Mesodermal cell (in vitro differentiated cells): Measurements from ENCODE around the gene PGM3.

Source experiments
- H3K27ac ChIP-seq: 2 replicates; pipeline ENCODE4 v1.7.0; 2013; ENCODE audit warnings: mild to moderate bottlenecking, low read depth, low read length, moderate library complexity; ENCODE audit not compliant: severe bottlenecking
- H3K36me3 ChIP-seq: 2 replicates; pipeline ENCODE4 v1.7.1; 2013; ENCODE audit warnings: mild to moderate bottlenecking, low read length, moderate library complexity; ENCODE audit not compliant: control insufficient read depth, insufficient read depth
- H3K4me1 ChIP-seq: one replicate; pipeline ENCODE4 v1.7.1; 2013; ENCODE audit warnings: mild to moderate bottlenecking, low read length; ENCODE audit not compliant: insufficient read depth, control insufficient read depth, poor library complexity, severe bottlenecking
- H3K4me3 ChIP-seq: 2 replicates; pipeline ENCODE4 v1.7.0; 2013; ENCODE audit warnings: low read length, control low read depth, mild to moderate bottlenecking; ENCODE audit not compliant: insufficient read depth, poor library complexity, severe bottlenecking; ENCODE audit errors: extremely low read depth
- H3K9me3 ChIP-seq: 2 replicates; pipeline ENCODE4 v1.7.1; 2013; ENCODE audit warnings: mild to moderate bottlenecking, low read length, moderate library complexity; ENCODE audit not compliant: control insufficient read depth
- WGBS, 2 experiments: methylation state at CpG; one replicate each; pipeline ENCODE4 v1.1.5; 2013; ENCODE audit warnings: missing lambda C conversion rate in 2 of 2; ENCODE audit not compliant: insufficient coverage in 2 of 2; 5-methylcytosine and 5-hydroxymethylcytosine counted together

Gene PGM3

GRCh38 chr6:83182114-83182513 is 11.0 kb downstream of the PGM3 start:
- H3K27ac ChIP-seq, result no peak overlapping the region
- WGBS, 2 experiments, result no CpG with 5 or more reads among the region's 1 CpG
- no peak overlapping the region for H3K4me3 ChIP-seq
- peaks cover 14% of the 10 kb centered on the region for H3K4me1 ChIP-seq
- H3K36me3 ChIP-seq, result peaks cover 82% of the 10 kb centered on the region
- no peaks in the 10 kb centered on the region for H3K9me3 ChIP-seq

GRCh38 chr6:83180426-83180950 is 12.6 kb downstream of the PGM3 start:
- H3K36me3 ChIP-seq, result peaks cover 83% of the 10 kb centered on the region
- peaks cover 14% of the 10 kb centered on the region for H3K4me1 ChIP-seq
- no peak overlapping the region for H3K27ac ChIP-seq
- H3K9me3 ChIP-seq, result no peaks in the 10 kb centered on the region
- no peak overlapping the region for H3K4me3 ChIP-seq

- H3K4me3 ChIP-seq, result no peak overlapping the region
- WGBS, 2 experiments, result 96 to 97% methylated on average over 4 of the region's 4 CpGs
- H3K36me3 ChIP-seq, result peaks cover 91% of the 10 kb centered on the region
- no peak overlapping the region for H3K27ac ChIP-seq
- H3K4me1 ChIP-seq, result no peaks in the 10 kb centered on the region
- no peaks in the 10 kb centered on the region for H3K9me3 ChIP-seq
Observed at GRCh38 chr6:83176246-83176645, 16.8 kb downstream of the PGM3 start.

- Histone ChIP-seq H3K36me3 (peaks cover 92% of the 10 kb centered on the region), H3K9me3 (no peaks in the 10 kb centered on the region), H3K4me3 (no peak overlapping the region), H3K4me1 (no peaks in the 10 kb centered on the region), H3K27ac (no peak overlapping the region)
- 100% methylated on average over 1 of the region's 1 CpG; no CpG with 5 or more reads in 1 of the 2 experiments for WGBS, 2 experiments
Observed at GRCh38 chr6:83169511-83169910, 23.6 kb downstream of the PGM3 start.

- H3K4me3 ChIP-seq, result no peak overlapping the region
- H3K36me3 ChIP-seq, result peaks cover 88% of the 10 kb centered on the region
- no peaks in the 10 kb centered on the region for H3K9me3 ChIP-seq
- H3K4me1 ChIP-seq, result no peaks in the 10 kb centered on the region
- H3K27ac ChIP-seq, result no peak overlapping the region
Observed at GRCh38 chr6:83169106-83169505, 24.0 kb downstream of the PGM3 start.

- H3K9me3 ChIP-seq, result no peaks in the 10 kb centered on the region
- H3K36me3 ChIP-seq, result peaks cover 86% of the 10 kb centered on the region
- H3K4me3 ChIP-seq, result no peak overlapping the region
- no CpG with 5 or more reads among the region's 1 CpG for WGBS, 2 experiments
- H3K4me1 ChIP-seq, result no peaks in the 10 kb centered on the region
- H3K27ac ChIP-seq, result no peak overlapping the region
Observed at GRCh38 chr6:83168556-83168955, 24.5 kb downstream of the PGM3 start.

GRCh38 chr6:83167726-83168278 is 25.3 kb downstream of the PGM3 start:
- H3K9me3 ChIP-seq, result no peaks in the 10 kb centered on the region
- H3K36me3 ChIP-seq, result peaks cover 79% of the 10 kb centered on the region
- 91 to 95% methylated on average over 3 to 4 of the region's 5 CpGs for WGBS, 2 experiments
- H3K4me3 ChIP-seq, result no peak overlapping the region
- no peak overlapping the region for H3K27ac ChIP-seq
- no peaks in the 10 kb centered on the region for H3K4me1 ChIP-seq

- WGBS, 2 experiments, result 94 to 100% methylated on average over 1 of the region's 1 CpG
- peaks cover 14% of the 10 kb centered on the region for H3K36me3 ChIP-seq
- no peaks in the 10 kb centered on the region for H3K4me1 ChIP-seq
- no peak overlapping the region for H3K4me3 ChIP-seq
- no peak overlapping the region for H3K27ac ChIP-seq
- no peaks in the 10 kb centered on the region for H3K9me3 ChIP-seq
Observed at GRCh38 chr6:83160167-83160566, 32.9 kb downstream of the PGM3 start.

GRCh38 chr6:83155794-83156193 is 37.3 kb downstream of the PGM3 start:
- Histone ChIP-seq H3K4me1 (no peaks in the 10 kb centered on the region), H3K4me3 (no peak overlapping the region), H3K36me3 (peaks cover 6% of the 10 kb centered on the region), H3K9me3 (no peaks in the 10 kb centered on the region), H3K27ac (no peak overlapping the region)
- WGBS, 2 experiments, result 93% methylated on average over 2 of the region's 2 CpGs; no CpG with 5 or more reads in 1 of the 2 experiments

- 94% methylated on average over 2 of the region's 4 CpGs; no CpG with 5 or more reads in 1 of the 2 experiments for WGBS, 2 experiments
- H3K36me3 ChIP-seq, result no peaks in the 10 kb centered on the region
- no peak overlapping the region for H3K4me3 ChIP-seq
Observed at GRCh38 chr6:83153883-83154521, 39.1 kb downstream of the PGM3 start.

GRCh38 chr6:83152913-83153312 is 40.2 kb downstream of the PGM3 start:
- H3K27ac ChIP-seq, result no peak overlapping the region
- WGBS, 2 experiments, result no CpG with 5 or more reads among the region's 1 CpG
- H3K4me1 ChIP-seq, result no peaks in the 10 kb centered on the region
- H3K36me3 ChIP-seq, result no peaks in the 10 kb centered on the region
- no peaks in the 10 kb centered on the region for H3K9me3 ChIP-seq
- no peak overlapping the region for H3K4me3 ChIP-seq

More at GRCh38 chr6:83153883-83154521, 39.1 kb downstream of the PGM3 start:
- Histone ChIP-seq H3K4me1 (no peaks in the 10 kb centered on the region), H3K9me3 (no peaks in the 10 kb centered on the region), H3K27ac (no peak overlapping the region)
